Left kidney (tissue), 2 donors: ENCODE measurements around the gene INTS6. TPM values are rescaled to one million over a fixed set of nuclear protein-coding genes. Genes with fewer than 3 reads are reported as not detected.

ENCODE experiments used
- DNase-seq: peaks from one replicate; pipeline ENCODE4 v3.0.0-alpha.2; 2013
- polyA plus RNA-seq: library from polyadenylated mRNA; unstranded; fragments of 120-200 nt; gene quantifications from one replicate; pipeline ENCODE4 v1.2.1, GENCODE V29; 2013; ENCODE audit not compliant: insufficient read length

Gene INTS6
- polyA plus RNA-seq, 1 donor, result 39.2 TPM

DNA sequence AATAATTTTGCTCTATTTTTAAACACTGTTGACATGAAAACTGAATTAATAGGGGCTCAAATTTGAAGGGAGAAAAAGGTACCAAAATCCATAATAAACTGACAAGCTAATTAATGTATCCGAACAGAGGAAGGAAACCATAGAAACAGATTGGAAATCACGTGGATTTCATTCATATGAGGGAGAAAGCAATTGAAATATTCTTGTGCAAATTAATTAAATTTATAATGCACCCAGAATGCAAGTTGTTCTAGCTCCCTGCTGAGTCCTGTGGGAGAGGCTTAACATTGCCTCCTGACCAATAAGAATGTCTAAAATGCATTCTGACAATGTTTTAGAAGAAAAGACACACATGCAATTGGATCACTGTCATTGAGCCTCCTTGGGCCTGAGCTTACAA lies 131.0 kb downstream of the INTS6 start:
- DNase-seq, result no peak

DNA sequence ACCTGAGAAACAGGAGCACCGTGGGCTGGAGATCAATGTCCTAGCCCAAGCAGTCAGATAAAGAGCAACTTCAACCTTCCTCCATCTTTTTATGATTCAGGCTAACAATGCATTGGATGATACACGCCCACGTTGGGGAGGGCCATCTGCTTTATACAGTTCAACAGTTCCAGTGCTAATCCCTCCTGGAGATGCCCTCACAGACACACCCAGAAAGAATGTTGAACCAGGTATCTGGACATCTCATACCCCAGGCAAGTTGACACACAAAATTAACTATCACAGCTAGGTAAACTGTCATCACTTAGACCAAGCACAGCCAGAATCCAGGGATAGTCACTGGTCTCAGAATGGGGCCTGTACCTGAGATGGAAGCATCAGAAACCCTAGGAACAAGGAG lies 134.0 kb downstream of the INTS6 start:
- DNase-seq, result no peak

GRCh38 chr13:51318015-51318414 lies 134.8 kb downstream of the INTS6 start:
- no peak for DNase-seq

- no peak for DNase-seq
Observed at GRCh38 chr13:51317262-51317661, 135.6 kb downstream of the INTS6 start.

GRCh38 chr13:51313619-51314018 lies 139.2 kb downstream of the INTS6 start:
- DNase-seq, result no peak

DNA sequence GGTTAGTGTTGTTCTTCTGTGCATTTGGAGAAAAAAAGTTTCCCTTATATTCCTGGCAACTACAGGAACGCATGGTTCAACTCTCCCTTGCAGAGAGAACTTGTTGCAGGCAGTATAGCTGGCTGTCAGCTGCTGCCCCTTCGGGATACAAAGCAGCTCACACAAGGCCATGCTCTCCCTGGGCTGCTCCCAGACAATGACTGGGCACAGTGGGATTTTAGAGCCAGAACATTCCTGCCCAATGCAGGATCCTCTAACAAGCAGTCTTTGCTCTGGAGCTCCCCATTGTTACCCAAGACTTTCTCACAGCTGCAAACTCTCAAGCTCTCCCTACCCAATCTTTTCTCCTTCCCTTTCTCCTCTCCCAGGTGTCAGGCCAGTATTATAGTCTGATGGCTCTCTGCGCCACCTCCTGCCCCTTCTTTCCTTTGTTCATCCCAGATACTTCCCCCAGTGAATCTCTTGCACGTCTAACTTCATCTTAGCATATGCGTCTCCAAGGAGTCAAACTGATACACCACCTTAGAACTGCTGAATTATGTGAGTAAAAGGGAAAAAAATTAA lies 140.8 kb downstream of the INTS6 start:
- no peak for DNase-seq

Other genes with a start within 250 kb of the INTS6 start
- 4.8 TPM for gene FAM124A, start 230.6 kb downstream of the INTS6 start, polyA plus RNA-seq
- gene SERPINE3, start 113.3 kb downstream of the INTS6 start, polyA plus RNA-seq, result 0.95 TPM
- 19.8 TPM for gene WDFY2, start 131.4 kb upstream of the INTS6 start, polyA plus RNA-seq